Measurements from ENCODE around the gene C2orf76. TPM values are rescaled to one million over a fixed set of nuclear protein-coding genes. Genes with fewer than 3 reads are reported as not detected.

Gene C2orf76
- total and polyA plus RNA-seq, 7 donors: 11.1 to 26.4 (median 17.6) TPM

- H3K27me3 ChIP-seq: no peaks in the 10 kb centered on the region
- intact Hi-C loops (cut with DNase I): no loop called here
- TF ChIP-seq POLR2A (IDR thresholded peaks at IDR 0.05) (no peak), POLR2AphosphoS5 (IDR thresholded peaks at IDR 0.05) (no peak), EP300 (IDR thresholded peaks at IDR 0.05) (no peak), CTCF (IDR thresholded peaks at IDR 0.05) (no peak)
These were observed 99.0 kb downstream of the C2orf76 start for GRCh38 chr2:119267604-119268003.

GRCh38 chr2:119266091-119266589 lies 100.5 kb downstream of the C2orf76 start:
- 93 to 95% methylated on average over 8 of the region's 8 CpGs for WGBS, 2 donors
- Histone ChIP-seq H3K27me3 (no peaks in the 10 kb centered on the region), H3K4me3 (no peak overlapping the region), H3K36me3 (peaks cover 0 to 3% (median 0%) of the 10 kb centered on the region in 4 donors), H3K27ac (no peak overlapping the region), H3K9me3 (no peaks in the 10 kb centered on the region), H3K4me1 (peaks cover 0 to 2% (median under 1%) of the 10 kb centered on the region in 4 donors)
- TF ChIP-seq POLR2A (IDR thresholded peaks at IDR 0.05): no peak
- TF ChIP-seq CTCF (IDR thresholded peaks at IDR 0.05): no peak
- no peak for TF ChIP-seq POLR2AphosphoS5 (IDR thresholded peaks at IDR 0.05)
- TF ChIP-seq EP300 (IDR thresholded peaks at IDR 0.05): no peak
- intact Hi-C loops (cut with DNase I): no loop called here
- no peak for DNase-seq

More at GRCh38 chr2:119267604-119268003, 99.0 kb downstream of the C2orf76 start:
- no peak for DNase-seq
- Histone ChIP-seq H3K4me1 (no peaks in the 10 kb centered on the region), H3K9me3 (no peaks in the 10 kb centered on the region), H3K27ac (no peak overlapping the region), H3K36me3 (peaks cover 0 to 3% (median 0%) of the 10 kb centered on the region in 4 donors), H3K4me3 (no peak overlapping the region)

- intact Hi-C loops (cut with DNase I): no loop called here
- peaks cover 0 to 3% (median 0%) of the 10 kb centered on the region in 4 donors for H3K36me3 ChIP-seq
- no peaks in the 10 kb centered on the region for H3K27me3 ChIP-seq
- no peak for DNase-seq
- 90 to 92% methylated on average over 6 of the region's 6 CpGs for WGBS, 2 donors
- H3K9me3 ChIP-seq: no peaks in the 10 kb centered on the region
- no peak overlapping the region for H3K4me3 ChIP-seq
- H3K27ac ChIP-seq: no peak overlapping the region
- TF ChIP-seq CTCF (IDR thresholded peaks at IDR 0.05) (no peak), POLR2AphosphoS5 (IDR thresholded peaks at IDR 0.05) (no peak), POLR2A (IDR thresholded peaks at IDR 0.05) (no peak), EP300 (IDR thresholded peaks at IDR 0.05) (no peak)
- H3K4me1 ChIP-seq: peaks cover 0 to 7% (median 2%) of the 10 kb centered on the region in 4 donors
These were observed 101.0 kb downstream of the C2orf76 start for GRCh38 chr2:119265693-119266066.

- WGBS, 2 donors: 50 to 69% methylated on average over 13 of the region's 13 CpGs
- H3K4me1 ChIP-seq: peaks cover 0 to 9% (median 4%) of the 10 kb centered on the region in 4 donors
- DNase-seq: no peak
- intact Hi-C loops (cut with DNase I): no loop called here
- H3K4me3 ChIP-seq: no peak overlapping the region
- H3K27ac ChIP-seq: no peak overlapping the region
- H3K9me3 ChIP-seq: no peaks in the 10 kb centered on the region
- TF ChIP-seq POLR2A (IDR thresholded peaks at IDR 0.05) (no peak), POLR2AphosphoS5 (IDR thresholded peaks at IDR 0.05) (no peak), CTCF (IDR thresholded peaks at IDR 0.05) (peak in 3 of 4 experiments; percentile 40 to 57 (median 51))
- no peaks in the 10 kb centered on the region for H3K36me3 ChIP-seq
- no peaks in the 10 kb centered on the region for H3K27me3 ChIP-seq
These were observed 101.6 kb downstream of the C2orf76 start for GRCh38 chr2:119264781-119265692.
